GM19238 (cell line): ENCODE measurements around the gene ZNF446.

Source experiments
- DNase-seq: peaks from one replicate; pipeline ENCODE4 v3.0.0; 2011; ENCODE audit warnings: low spot score; ENCODE audit not compliant: insufficient read length

The ZNF446 gene

GRCh38 chr19:58522709-58523108 lies 46.6 kb downstream of the ZNF446 start:
- no peak for DNase-seq

- DNase-seq: no peak
These were observed 53.3 kb downstream of the ZNF446 start for GRCh38 chr19:58529405-58529804.
